Right renal cortex interstitium (tissue), 3 donors: ENCODE measurements around the gene PTPN23. TPM values are rescaled to one million over a fixed set of nuclear protein-coding genes. Genes with fewer than 3 reads are reported as not detected.

ENCODE experiments used
- DNase-seq, 3 donors: peaks; one replicate each; pipeline ENCODE4 v3.0.0-alpha.2; 2013; ENCODE audit warnings: low read depth in 3 of 3, low spot score in 2 of 3
- polyA plus RNA-seq, 3 donors: library from polyadenylated mRNA; unstranded; fragments of 120-200 nt; gene quantifications; one replicate each; pipeline ENCODE4 v1.2.1, GENCODE V29; 2013; ENCODE audit not compliant: insufficient read length in 3 of 3

The PTPN23 gene
- polyA plus RNA-seq, 3 donors = 19.0 to 21.9 (median 20.8) TPM

DNA sequence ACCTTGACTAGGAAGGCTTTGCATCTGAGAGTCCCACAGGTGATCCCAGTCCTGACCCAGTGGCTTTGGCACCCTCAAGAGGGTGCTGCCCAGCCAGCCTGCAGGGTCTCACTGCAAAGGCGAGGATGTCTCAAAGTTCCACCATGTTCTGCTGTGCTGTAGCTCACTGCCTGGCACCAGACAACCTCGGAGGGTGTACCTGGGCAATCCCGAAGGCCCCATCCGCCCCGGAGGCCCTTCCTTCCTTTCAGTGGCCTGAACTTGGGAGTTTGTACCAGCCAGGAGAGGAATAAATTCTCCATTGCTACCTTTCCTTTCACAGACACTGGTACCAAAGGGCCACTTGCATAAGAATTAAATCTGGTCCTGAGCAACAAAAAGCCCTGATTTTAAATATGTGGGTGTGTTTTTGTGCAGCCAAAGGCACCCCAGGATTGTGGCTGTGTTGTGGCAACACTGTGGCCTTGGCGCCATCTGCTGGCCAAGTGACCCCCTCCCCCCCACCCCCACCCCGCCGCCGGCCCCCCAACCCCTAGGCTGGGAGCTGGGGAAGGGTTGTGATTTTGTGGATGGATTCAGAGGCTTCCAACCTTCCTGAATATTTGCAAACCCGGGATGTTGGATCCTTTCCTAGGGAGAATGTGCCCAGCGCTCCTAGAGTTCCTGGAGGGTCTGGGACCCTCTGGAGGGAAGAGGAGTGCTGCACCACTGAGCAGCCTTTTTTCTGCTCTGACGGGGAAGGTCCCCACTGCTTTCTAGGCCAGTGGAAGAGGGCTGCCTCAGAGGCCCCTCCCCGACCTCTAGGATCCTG lies 9.7 kb upstream of the PTPN23 start:
- no peak for DNase-seq

DNA sequence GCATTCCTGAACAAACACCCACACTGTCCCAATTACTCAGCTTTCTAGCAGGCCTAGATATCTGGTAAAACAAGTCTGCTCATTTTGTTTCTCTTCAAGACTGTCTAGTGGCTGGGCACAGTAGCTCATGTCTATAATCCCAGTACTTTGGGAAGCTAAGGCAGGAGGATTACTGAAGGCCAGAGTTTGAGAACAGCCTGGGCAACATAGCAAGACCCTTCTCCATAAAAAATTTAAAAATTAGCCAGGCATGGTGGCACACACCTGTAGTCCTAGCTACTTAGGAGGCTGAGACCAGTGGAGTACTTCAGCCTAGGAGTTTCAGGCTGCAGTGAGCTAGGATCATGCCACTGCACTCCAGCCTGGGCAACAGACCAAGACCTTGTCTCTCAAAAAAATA lies 6.2 kb upstream of the PTPN23 start:
- no peak for DNase-seq

DNA sequence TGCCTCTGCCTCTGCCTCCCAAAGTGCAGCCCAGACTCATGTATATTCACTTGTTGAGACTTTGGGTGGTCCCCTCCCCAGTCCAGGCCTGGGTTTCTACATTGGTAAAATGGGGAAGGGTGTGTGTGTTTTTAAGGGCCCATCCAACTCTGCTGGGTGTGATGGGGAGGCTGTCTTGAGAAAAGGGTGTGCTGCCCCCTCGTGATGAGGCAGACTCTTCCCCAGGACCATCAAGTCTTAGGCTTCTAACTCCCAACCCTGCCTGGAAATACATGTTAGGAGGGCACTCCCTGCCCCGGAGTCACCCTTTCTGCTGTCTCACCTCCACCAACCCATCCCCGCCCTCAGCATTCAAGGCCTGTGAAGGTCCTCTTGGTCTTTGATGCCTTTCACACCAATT lies 4.4 kb upstream of the PTPN23 start:
- no peak for DNase-seq

DNA sequence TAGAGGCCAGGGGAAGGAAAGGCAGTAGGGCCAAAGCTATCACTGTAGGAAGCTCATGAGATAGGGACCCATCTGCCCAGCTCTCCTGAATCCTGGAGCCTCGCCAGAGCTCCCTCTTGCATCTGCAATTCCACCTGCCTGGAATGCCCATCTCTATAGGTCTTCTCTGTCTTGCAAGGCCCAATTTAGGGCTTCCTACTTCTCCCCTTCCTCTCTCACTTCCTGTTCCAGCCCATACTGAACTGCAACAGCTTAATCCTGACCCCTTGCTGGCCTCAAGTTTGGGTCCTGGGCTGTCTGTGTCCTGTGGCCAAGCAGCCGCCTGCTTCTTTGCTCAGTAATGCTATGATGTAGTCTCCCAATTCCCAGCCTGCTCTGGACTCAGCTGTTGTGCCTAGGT lies 3.6 kb upstream of the PTPN23 start:
- no peak for DNase-seq

DNA sequence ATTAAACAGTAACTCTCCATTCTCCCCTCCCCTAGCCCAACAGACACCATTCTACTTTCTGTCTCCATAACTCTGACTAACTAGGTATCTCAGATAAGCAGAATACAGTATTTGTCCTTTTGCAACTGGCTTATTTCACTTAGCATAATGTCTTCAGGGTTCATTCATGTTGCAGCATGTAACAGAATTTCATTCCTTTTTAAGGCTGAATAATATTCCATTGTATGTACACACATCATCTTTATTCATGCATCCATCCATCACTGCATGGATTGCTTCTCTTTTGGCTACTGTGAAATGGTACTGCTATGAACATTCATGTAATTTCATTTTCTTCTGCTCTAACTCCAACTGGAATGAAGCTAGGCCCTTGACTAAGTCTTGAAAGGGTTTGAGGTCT lies 2.0 kb upstream of the PTPN23 start:
- no peak for DNase-seq

DNA sequence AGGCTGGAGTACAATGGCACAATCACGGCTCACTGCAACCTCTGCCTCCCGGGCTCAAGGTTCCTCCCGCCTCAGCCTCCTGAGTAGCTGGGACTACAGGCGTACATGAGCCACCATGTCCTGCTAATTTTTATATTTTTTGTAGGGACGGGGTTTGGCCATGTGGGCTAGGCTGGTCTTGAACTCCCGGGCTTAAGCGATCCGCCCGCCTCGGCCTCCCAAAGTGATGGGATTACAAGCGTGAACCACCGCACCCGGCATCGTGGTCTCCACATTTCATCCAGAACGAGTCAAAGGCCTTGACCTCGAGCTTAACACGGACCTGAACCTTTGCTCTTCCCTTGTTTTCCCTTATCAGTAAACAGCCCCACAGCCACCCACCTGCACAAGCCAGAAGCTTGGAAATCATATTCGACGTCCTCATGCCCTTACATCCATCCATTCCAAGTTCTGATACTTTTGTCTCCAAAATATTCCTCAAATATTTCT lies 1.4 kb upstream of the PTPN23 start:
- DNase-seq = no peak

DNA sequence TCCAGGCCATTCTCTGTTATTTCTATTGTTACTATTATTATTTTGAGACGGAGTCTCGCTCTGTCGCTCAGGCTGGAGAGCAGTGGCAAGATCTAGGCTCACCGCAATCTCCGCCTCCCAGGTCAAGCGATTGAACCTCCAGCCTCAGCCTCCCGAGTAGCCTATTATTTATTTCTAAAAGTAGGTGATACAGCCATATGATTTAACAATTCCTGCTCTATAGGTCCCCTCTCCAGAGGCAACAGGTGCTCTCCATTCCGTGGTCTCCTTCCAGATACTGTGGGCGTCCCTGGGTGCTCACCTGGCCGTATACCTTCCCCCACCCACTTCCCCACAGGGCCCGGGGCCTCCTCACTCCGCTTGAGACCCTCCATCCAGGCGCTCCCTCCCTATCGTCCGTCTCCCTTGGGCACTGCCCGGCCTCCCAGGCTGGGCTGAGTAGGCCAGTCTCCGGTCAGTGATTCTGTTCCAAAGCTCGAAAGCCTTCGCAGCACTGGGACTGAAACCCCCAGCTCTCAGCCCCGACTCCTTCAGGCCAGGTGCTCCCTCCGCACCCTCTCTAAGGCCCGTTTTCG lies 708 bp upstream of the PTPN23 start:
- no peak for DNase-seq

DNA sequence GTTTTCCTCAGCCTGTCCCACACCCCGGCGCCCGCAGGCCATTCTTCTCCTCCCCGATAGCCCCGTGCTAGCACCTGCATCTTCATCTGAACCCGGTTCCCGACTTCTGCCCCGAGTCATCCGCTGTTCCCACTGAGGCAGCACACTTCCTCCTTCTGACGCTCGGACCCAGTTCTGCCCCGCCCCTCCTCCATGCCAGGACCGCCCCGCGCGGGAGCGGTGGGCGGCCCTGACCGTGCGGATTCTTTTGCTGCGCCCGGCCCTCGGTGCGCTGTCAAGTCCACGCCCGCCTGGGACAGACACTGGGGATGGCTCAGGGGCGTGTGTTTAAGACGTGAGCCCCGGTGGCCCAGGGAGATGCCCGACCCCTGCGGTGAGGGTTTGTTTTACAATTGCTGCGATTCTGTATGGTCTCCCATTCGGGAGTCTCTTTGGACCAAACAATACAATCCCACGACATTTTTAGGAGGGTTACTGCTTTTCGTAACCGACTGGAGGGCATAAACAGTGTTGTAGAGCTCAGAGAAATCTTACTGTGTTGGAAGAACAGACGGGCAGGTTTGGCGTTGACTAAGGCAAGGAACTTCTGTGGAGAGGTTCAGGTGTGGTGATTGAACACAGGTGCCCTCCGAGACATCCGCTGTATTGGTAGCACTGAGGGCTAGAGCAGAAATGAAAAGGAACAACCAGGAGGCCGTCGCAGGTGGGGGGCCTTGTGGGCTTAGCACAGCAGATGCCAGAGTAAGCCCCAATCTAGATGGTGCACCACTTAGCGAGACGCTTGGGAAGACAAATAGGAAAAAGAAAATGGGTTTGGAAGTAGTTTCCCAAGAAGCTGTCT lies 716 bp downstream of the PTPN23 start:
- DNase-seq = peak; percentile 62 to 77 (median 65)

DNA sequence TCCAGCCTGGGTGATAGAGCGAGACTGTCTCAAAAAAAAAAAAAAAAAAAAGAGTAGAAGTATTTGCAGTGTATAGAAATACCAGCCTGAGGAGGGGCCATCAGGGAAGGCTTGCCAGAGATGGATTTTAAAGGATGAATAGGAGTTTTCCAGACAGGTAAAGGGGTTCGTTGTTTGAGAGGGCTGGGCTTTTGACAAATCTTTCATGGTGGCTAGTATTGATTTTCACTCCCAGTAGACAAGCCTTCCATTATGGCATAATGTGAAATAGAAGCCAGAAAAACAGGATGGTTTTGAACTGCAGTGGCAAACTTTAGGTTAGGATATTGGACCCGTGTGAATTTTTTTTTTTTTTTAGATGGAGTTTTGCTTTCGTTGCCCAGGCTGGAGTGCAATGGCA lies 3.6 kb downstream of the PTPN23 start:
- DNase-seq = no peak

DNA sequence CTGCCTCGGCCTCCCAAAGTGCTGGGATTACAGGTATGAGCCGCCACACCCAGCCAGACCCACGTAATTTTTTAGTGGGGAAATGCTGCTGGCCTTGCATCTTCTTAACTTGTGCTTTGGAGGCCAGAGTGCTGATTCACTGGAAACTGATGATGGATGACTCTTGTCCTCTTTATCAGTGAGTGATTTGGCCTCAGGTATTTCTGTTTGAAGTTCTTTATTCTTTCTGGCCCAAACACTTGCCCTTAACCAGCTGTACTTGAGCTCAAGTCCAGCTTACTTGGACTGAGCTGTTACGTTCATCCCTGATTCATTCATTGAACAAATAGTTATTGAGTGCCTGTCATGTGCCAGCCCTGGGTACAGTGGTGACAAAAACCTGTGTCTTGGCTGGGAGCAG lies 4.2 kb downstream of the PTPN23 start:
- DNase-seq = no peak

DNA sequence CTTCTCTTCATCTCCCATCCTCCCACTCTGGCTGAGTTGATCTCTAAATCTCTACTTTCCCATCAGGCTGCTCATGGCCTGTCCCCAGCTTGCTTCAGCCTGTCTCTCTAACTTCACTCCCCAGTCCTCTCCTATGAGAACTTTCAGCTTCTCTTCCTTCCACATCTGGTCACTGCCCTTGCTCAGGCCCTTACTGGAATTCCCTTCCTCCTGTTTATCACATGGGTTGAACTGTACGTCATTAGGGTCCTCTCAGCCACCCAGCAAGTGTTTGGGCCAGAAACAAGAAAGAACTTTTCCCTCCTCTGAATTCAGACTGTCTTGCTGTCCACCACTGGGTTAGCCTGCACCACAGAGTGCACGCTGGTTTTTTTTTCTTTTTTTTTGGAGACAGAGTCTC lies 5.0 kb downstream of the PTPN23 start:
- DNase-seq = no peak

DNA sequence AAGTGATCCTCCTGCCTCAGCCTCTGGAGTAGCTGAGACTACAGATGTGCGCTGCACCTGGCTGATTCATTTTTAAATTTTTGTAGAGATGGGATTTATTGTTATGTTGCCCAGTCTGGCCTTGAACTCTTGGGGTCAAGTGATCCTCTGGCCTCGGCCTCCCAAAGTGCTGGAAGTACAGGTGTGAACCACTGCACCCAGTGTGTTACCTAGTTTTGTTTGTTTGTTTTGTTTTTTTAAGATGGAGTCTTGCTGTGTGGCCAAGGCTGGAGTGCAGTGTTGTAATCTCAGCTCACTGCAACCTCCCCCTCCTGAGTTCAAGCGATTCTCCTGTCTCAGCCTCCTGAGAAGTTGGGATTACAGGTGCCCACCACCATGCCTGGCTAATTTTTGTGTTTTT lies 12.1 kb downstream of the PTPN23 start:
- no peak for DNase-seq

DNA sequence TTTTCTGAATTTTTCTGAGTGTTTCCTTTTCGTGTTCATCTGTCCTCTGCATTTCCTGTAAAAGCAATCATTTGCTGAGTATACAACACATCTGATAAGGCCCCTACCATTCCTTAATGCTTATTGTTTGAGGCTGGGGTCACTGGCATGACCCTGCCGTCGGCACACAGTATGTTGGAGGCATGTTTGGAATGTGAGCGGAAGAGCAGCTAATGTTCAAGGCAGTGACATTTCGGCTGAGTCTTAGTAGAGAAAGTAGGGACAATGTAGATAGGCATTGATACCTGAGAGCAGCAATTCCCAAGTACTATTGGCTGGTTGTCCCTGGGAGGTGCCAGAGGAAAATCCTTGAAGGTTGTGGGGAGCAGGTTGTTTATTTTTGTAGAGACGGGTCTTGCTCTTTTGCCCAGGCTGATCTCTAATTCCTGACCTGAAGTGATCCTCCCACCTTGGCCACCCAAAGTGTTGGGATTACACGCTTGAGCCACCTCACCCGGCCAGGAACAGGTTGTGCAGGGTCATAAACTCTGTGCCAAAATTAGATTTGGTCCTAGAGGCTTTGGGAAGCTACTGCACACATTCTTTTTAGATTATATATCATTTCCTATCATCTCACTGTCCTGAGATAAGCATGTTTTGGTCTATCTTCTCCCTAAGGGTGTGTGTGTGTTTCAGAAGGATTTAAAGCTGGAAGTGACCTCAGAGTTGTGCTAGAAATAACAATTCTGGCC lies 13.5 kb downstream of the PTPN23 start:
- no peak for DNase-seq

DNA sequence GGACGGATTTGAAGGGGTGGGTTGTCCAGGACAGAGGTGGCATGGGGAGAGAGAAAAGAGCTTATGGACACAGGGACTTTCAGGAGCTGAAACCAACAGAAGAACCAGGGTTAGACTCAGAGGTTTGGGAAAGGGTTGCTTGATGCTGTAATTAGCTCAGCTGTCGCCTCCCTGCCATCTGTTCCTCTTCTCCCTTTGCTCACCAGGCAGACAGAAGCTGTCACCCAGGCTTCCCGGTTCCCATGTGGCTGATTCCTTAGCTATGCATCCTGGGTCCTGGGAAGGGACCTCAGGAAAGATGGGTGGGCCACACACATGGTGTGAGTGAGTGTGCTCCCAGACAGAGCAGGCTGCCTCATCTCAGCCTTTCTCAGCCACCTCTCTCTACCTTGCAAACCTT lies 14.1 kb downstream of the PTPN23 start:
- no peak for DNase-seq

DNA sequence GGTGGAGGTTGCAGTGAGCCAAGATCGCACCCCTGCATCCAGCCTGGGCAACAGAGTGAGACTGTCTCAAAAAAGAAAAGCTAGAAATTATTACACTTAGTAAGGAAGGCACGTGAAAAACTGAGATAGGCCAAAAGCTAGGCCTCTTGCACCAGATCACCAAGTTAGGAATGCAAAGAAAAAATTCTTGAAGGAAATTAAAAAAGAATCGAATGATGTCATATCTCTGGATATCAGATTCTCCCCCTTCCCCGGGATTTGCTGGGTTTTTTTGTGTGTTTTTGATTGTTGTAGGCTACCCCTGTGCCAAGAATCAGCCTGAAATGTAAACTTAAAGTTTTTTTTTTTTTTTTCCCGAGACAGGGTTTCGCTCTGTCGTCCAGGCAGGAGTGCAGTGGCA lies 17.4 kb downstream of the PTPN23 start:
- no peak for DNase-seq

DNA sequence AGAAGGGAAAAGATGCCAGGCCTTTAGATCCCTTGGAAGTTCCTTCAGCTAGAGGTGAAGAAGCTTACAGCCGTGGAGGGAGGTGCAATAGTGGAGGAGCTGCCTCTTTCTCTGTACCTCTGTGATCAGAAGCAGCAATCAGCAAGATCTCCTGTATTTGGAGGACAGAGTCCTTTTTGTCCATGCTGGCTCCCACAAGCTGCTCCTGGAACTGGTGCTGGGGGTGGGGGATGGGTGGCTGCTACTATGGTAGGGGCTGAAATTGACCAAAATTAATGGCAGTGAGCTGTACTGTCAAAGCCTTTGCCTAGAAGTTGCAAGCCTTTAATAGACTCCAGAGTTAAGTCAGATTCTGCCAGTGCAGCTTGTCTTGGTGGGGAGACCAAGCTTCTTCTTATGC lies 18.2 kb downstream of the PTPN23 start:
- DNase-seq = no peak

DNA sequence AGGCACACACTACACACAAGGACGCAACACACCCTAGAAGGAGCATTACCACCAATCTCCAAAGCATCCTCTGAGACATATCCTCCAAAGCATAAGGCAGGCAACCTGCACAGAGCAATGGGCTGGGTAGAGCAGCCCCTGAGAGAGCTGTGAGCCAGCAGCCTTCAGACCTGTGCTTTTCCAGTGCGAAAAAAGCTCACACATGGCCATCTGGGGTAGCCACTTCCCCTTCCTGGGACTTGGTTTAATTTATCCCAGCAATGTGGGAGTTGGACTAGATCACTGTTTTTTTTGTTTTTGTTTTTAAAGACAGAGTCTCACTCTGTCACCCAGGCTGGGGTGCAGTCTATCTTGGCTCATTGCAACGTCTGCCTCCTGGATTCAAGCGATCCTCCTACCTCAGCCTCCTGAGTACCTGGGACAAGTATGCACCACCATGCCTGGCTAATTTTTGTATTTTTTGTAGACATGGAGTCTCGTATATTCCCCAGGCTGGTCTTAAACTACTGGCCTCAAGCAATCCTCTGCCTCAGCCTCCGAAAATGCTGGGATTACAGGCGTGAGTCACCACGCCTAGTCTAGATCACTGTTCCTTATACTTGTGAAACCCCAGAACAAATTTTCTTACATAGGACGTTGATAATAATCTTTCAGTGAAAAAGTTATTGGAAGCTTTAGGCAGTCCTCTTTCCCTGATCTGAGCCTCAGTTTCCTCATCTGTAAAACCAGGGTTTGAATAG lies 18.9 kb downstream of the PTPN23 start:
- no peak for DNase-seq

DNA sequence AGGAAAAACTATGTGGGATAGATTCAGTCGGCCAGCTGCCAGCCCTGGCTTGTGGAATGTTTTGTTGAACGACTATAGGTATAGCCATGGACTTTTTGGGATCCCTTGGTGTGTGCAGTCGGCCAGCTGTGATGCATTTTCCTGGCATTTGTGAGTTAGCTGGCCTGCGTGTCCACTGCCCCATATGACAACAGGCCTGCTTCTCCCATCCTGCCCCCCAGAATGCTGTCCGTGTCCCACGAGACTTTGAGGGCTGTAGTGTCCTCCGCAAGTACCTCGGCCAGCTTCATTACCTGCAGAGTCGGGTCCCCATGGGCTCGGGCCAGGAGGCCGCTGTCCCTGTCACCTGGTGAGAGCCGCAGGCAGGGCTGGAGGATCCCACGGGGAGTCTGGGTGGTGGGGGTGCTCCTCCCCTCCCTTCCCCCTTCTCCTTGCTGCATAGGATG lies 23.6 kb downstream of the PTPN23 start:
- DNase-seq = no peak

DNA sequence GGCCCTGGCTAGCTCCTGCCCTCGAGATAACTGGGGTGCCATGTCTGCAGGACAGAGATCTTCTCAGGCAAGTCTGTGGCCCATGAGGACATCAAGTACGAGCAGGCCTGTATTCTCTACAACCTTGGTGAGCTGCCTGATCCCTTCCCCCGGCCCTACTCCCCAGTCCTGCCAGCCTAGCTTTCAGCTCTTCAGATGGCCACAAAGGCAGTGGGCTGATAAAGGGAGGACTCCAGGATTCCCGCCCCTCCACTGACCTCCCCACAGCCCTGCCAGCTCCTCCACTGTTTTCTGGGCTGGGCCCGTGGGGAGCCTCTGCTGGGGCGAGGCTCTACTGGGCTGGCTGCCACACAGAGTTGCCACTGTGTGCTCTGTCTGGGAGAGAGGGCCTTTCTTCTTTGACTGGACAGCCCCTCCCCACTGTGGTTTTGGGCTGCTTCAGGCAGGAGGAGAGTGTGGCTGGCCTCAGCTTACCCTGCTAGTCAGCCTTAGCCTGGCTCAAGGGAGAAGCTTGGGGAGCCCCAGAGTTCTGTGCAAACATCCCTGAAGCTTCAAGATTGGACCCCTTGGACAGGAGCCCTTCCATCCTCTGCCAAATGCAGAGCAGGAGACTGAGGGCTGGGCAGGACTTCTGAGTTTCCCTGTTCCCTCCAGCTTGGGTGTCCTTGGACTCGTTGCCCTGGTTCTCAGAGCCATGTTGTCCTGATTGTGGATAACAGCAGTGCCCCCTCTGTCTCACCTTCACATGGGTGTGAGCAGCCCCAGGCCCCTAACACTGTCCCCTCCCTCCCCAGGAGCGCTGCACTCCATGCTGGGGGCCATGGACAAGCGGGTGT lies 24.4 kb downstream of the PTPN23 start:
- DNase-seq = no peak
